HCEC 1CT (cell line): ENCODE results near the gene JAG1.
A peak's percentile ranks its signal among the peaks of the same experiment; 100 is the strongest.

Experiments
- DNase-seq: peaks from one replicate; pipeline ENCODE4 v3.0.0-alpha.2; 2017

The JAG1 gene

GRCh38 chr20:10667560-10668167 is 6.1 kb downstream of the JAG1 start:
- DNase-seq, result no peak

GRCh38 chr20:10667077-10667401 is 6.8 kb downstream of the JAG1 start:
- no peak for DNase-seq

- DNase-seq, result no peak
These were observed 7.3 kb downstream of the JAG1 start for GRCh38 chr20:10666221-10667076.

GRCh38 chr20:10665791-10666190 is 8.0 kb downstream of the JAG1 start:
- no peak for DNase-seq

GRCh38 chr20:10665027-10665561 is 8.7 kb downstream of the JAG1 start:
- no peak for DNase-seq

GRCh38 chr20:10663756-10664155 is 10.0 kb downstream of the JAG1 start:
- DNase-seq, result no peak

GRCh38 chr20:10662661-10663458 is 10.9 kb downstream of the JAG1 start:
- DNase-seq, result no peak

- DNase-seq, result no peak
These were observed 11.6 kb downstream of the JAG1 start for GRCh38 chr20:10662151-10662550.

GRCh38 chr20:10661261-10661660 is 12.5 kb downstream of the JAG1 start:
- no peak for DNase-seq

- DNase-seq, result no peak
These were observed 13.1 kb downstream of the JAG1 start for GRCh38 chr20:10660661-10661060.

GRCh38 chr20:10659651-10660601 is 13.9 kb downstream of the JAG1 start:
- DNase-seq, result no peak

GRCh38 chr20:10658876-10659632 is 14.7 kb downstream of the JAG1 start:
- DNase-seq, result no peak

- DNase-seq, result no peak
These were observed 15.6 kb downstream of the JAG1 start for GRCh38 chr20:10658051-10658823.

- no peak for DNase-seq
These were observed 16.3 kb downstream of the JAG1 start for GRCh38 chr20:10657453-10657852.

GRCh38 chr20:10655720-10656669 is 17.8 kb downstream of the JAG1 start:
- DNase-seq, result no peak

- DNase-seq, result no peak
These were observed 19.2 kb downstream of the JAG1 start for GRCh38 chr20:10654630-10655029.

- DNase-seq, result no peak
These were observed 19.6 kb downstream of the JAG1 start for GRCh38 chr20:10654250-10654610.

GRCh38 chr20:10653599-10654249 is 20.1 kb downstream of the JAG1 start:
- peak; percentile 61 for DNase-seq

GRCh38 chr20:10652660-10653261 is 21.0 kb downstream of the JAG1 start:
- no peak for DNase-seq
